GM19328 (cell line): Measurements from ENCODE around the gene CHMP6.

ENCODE experiments used
- ATAC-seq: cut with Tn5 transposase; IDR thresholded peaks from one replicate; pipeline ENCODE4 v1.9.1; 2021; ENCODE audit warnings: mild to moderate bottlenecking, moderate library complexity; ENCODE audit not compliant: unreplicated experiment

CHMP6 gene

DNA sequence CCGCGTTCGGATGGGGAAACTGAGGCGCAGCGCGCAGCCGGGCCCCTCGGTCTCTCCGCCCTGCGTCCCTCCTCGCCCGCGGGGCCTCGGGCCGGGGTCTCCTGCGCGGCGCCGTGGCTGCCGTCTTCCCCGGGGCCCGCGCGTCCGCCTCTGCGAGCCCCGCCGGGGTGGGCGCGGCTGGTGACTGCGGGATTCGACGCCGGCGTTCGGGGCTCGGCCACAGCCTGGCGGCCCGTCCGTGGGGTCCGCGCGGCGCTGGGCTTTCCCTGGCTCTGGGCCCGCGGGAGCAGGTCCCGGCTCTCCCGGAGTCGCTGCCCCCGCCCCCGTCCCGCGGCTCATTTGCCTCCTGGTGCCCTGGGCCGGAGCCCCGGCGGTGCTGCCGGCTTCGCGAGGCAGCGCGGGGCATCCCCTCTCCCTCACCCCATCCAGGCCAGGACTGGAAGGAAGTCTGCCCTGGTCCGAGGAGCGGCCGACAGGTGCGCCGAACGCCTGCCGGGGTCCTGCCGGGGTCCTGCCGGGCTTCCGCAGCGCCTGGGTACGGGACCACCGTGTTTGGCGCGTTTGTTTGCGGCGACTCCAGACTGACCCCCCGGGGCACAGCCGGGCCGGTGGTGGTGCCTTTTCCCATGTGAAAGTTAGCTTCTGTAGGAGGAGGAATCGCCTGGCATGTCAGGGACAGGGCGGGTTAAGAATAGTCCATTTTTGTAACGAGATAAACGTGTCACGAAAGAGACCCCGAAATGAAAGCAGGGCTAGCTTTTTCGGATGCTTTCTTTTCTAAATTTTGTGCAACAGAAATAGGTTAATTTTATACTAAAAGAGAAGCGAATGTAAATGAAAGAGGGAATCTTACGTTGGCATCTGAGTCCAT lies 671 bp downstream of the CHMP6 start:
- no peak for ATAC-seq

DNA sequence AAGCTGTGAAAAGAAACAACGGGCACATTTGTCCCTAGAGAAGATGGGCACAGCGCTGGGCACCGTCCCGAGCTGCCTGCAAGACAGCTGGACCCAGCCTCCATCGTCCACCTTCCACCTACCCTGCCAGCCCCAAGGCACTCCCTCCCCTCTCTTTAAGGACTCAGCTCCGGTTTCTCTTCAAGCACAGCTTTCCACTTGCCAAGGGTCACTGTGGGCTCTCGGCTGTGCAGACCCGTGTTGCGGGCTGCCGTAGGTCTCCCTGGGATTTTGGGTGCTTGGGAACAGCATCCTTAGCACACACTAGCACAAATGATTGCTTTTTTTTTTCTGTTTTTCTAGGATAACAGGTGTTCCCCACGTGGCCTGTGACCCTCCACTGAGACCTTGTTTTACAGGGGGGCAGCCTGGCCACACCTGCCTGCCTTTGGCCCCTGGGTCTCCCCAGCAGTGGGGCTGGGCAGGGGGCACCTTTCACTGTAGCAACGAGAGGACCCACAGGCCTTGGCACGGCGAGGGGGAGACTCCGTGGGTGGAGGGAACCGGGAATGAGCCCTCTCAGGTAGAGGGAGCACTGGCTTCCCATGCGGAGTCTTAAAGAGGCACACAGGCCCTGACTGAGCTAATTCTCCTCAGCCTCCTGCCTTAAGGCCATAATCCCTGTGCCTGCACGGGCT lies 1.4 kb downstream of the CHMP6 start:
- ATAC-seq, result no peak

DNA sequence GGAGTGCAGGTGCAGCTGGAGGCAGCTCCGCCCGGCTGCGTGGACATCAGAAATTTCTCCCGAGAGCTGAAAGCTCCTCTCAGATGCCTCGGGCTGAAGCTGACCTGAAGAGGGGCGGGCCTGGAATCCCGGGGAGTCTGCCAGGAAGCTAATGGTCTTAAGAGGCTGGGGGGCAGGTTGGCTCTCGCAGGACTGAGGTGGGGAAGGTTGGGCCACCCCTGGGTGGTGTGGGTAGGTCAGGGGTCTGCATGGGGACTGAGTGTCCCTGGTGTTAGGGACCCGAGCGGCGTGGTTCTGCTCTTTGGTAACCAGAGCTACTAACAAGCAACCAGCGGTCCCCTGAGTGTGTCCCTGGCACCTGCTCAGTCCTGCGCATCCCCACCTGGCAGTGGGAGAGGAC lies 3.5 kb downstream of the CHMP6 start:
- ATAC-seq, result no peak

DNA sequence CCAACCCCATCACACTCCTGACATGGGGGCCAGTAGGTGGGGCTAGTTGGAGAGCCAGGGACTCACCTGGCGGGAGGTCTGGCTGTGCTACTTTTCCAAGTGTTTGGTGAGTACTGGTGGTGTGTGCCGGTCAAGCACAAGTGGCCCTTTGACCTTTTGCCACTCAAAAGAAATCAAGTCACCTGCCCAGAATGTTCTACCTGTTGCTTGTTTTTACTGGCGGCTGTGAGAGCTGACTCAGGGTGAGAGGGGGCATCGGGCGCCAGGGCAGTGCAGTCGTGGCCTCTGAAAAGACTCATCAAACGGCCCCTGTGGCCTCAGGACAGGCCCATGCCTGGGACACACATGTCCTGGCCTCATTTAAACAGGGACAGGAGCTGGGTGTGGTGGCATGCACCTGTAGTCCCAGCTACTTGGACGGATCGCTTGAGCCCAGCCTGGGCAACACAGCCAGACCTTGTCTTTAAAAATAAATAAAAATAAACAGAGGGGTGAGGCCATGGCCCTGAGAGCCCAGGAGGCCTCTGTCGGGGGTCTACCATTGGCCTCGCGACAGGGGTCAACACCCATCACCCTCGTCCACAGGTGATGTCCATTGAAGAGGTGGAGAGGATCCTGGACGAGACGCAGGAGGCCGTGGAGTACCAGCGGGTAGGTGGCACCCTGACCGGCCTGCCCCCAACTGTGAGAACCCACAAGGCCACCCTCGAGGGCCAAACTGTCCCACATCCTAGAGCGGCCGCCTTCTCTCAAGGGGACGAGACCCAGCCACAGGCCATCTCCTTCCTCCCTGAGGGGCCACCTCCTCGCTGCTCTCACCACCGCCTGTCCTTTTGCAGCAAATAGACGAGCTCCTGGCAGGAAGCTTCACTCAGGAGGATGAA lies 5.0 kb downstream of the CHMP6 start:
- no peak for ATAC-seq

DNA sequence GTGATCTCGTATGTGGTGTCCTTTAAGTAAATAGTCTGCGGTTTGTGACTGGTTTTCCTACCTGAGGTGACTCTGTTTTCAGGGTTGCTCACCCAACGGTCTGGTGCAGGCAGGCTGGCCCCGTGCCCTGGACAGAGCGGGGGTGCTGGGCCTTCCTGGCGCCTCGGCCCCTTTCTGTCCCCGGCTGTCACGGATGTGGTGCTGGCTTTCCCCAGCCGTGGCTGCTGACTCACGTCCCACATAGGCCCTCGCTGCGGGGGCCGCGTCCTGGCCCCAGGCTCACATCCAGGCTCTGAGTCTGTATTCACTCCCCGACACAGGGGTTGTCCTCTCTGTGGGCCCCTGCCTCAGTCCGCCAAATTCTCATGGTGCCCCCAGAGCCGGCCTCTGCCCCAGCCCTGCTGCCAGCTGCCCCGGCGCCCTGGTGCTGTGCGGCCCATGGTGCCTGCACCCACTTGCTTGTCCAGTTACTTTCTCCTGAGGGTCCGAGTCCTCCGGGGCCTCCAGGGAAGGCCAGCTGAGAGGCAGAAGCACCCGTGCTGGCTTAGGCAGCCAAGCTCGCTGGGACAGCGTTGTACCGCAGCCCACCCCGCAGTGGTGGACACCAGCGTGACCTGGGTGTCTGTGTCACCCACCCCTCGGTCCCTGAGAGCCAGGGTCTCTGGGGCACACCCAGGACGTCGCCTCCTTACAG lies 5.9 kb downstream of the CHMP6 start:
- ATAC-seq, result no peak

DNA sequence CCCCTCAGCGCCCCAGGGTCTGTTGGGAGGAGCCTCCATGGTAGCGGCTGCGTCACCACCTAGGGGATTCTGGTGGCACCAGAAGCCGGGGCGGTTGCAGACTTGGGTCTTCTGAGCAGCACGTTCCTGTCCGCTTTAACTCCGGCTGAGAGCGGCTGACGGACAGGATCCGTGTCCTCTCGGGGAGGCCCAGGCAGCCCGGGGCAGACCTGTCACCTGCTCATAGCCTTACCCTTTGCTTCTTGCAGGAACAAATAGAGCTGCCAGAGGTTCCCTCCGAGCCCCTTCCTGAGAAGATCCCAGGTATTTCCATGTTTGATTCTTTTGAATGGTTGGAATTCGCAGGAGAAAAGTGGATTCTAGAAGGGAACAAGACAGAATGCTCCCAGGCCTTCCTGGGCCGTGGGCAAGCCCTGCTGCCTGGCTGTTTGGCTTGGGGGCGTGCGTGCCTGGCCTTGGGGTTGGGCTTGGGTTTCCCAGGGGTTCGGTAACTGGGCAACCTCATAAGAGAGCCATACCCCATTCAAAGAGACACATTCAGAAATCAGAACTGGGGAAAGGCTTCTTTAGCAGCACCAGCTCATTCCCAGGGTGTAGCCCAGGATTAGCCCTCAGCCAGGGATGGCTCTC lies 6.6 kb downstream of the CHMP6 start:
- no peak for ATAC-seq

DNA sequence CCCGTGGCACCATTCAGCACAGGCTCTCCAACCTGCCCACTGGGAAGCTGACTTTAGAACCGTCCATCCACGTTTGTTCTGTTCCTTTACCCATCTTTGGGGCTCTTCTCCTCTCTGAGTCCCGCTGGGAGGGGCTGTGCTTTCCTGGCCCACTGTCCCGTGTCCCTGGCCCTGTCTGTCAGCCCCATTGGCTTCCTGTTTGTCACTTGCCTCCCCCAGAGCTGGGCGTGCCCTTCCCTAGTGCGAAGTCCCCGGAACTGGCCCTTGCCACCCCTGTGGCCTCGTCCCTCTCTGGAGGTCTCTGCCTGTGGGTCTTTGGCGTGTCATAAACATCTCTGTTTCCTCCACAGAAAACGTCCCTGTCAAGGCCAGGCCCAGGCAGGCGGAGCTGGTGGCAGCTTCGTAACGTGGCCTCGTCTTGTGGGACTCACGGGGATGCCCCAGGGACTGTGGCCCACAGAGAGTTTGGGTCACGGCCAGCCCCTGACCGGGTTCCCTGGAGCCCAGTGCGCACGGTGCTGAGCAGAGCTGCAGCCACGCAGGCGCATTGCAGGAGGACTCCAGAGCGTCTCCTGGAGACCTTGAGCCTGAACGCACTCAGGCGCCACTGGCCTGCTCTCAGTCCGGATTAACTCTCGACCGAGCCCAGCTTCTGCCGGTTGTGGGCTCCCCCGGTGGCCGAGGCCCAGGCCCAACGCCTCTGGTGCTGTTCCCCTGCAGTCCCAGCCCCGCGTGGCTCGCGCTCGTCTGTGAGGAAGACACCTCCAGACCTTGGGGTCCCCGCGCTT lies 7.3 kb downstream of the CHMP6 start:
- ATAC-seq, result no peak

DNA sequence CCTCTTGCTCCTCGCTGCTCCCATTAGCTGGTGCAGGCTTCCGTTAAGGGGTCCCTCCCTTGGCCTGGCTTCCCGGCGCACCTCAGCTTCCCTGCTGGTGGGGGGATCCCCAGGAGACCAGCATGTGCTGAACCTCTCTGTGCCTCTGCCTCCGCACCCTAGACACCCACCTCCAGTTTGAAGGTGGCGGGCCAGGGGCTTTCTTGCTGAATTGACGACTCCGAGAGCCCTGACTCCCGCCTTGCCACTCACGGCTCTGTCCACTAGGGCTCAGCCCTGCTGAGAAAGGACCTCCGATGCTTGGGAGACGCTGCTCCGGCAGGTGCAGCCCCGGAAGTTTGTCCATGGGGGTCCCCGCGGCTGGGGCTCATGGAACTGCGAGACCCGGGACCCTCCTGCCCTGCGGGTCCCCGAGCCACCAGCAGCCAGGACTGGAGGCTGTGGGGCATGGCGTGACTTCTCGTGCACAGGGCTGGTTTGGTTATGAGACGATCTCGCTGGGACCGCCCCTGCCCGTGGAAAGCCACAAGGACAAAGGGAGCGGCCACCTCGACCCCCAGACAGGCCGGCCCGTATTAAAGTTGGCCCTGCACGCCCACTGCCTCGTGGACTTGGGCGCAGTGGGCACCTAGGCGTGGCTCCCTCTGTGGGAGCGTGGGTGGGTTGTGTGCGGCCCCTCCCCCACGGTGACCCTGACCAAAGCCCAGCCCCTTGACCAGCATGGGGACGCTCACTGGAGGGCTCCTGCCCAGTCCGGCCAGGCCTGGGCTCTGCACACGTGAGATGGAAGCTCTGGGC lies 8.1 kb downstream of the CHMP6 start:
- no peak for ATAC-seq

DNA sequence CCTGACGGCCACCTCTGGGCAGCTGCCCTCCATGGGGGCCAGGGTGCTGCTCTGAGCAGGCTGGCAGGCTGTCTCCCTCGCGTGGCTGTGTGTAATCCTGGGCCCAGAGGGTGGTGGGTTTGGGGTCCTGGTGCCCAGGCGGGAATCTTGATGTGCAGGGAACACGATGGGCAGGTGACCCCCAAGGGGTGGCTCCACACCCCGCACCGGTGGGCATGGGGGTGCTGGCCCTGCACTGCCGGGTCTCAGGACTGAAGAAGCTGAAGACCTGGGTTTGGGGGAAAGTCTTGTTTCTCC lies 8.6 kb downstream of the CHMP6 start:
- ATAC-seq, result no peak

DNA sequence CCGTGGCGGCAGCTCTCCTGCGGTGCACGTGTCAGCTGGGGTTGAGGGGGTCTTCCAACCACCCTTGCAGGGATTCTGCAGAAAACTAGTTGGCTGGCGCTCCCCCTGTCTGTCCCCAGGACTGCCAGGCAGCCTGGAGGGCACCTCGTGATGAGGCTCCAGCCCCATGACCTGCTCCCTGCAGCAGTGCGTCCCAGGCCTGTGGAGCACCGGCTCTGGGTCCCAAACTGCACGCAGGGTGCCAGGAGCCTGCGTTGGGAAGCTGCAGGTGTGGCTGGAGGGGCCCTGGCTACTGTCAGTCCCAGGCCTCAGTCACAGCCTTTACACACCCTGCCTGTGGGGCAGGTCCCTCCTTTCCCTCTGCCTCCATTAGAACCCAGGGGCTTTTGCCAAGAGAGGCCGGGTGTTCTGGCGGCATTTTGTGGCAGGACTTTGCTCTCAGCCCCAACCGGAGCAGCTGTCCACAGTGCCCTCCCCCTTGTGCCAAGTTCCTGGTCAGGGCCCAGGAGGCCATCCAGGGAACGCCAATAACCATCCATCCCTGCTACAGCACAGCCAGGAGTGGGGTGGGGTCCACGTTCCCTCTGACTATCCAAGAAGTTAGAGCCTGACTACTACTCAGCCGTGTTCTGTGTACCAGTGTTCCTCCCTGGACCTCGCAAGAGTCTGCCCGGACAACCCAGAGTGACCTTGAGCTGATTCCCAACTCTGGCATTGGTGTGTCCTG lies 9.2 kb downstream of the CHMP6 start:
- ATAC-seq, result no peak

DNA sequence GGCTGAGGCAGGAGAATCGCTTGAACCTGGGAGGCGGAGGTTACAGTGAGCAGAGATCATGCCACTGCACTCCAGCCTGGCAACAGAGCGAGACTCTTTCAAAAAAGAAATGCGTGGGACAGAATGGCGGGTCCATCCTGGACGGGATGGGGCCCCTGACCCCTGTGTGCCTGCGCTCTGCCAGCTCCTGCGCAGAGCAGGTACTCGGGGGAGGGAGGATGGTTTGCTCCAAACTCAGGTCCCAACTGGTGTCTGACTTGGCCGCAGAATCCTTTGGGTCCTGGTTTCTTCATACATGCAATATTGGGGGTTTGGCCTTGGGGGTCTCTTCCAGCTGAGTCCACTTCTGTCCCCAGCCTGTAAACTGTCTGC lies 10.4 kb downstream of the CHMP6 start:
- ATAC-seq, result no peak

DNA sequence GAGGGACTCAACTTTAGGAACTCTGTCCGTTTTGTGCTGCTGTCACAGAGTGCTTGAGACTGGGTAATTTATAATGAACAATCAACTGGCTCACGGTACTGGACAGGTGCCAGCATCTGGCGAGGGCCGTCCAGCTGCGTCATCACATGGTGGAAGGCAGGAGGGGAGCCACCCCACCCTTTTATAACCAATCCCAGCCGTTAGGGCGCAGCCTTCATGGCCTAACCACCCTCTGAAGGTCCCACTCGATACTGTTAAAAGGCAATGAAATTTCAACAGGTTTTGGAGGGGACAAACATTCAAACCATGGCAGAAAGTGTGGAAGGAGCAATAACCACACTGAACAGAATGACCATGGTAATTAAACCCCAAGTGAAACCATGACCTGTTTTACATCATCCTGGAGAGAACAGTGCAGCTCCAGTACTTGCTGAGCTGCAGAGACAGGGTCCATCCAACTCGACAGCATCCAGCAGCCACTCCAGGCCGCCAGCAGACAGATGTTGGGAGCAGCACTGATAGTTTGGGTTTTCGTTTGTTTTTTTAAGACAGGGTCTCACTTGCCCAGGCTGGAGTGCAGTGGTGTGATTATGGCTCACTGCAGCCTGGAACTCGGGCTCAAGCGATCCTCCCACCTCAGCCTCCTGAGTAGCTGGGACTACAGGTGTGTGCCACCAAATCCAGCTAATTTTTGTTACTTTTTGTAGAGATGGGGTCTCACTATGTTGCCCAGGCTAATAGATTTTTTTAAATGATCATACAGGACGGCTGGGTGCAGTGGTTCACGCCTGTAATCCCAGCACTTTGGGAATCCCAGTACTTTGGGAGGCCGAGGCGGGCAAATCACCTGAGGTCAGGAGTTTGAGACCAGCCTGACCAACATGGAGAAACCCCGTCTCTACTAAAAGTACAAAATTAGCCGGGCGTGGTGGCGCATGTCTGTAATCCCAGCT lies 11.0 kb downstream of the CHMP6 start:
- ATAC-seq, result no peak

DNA sequence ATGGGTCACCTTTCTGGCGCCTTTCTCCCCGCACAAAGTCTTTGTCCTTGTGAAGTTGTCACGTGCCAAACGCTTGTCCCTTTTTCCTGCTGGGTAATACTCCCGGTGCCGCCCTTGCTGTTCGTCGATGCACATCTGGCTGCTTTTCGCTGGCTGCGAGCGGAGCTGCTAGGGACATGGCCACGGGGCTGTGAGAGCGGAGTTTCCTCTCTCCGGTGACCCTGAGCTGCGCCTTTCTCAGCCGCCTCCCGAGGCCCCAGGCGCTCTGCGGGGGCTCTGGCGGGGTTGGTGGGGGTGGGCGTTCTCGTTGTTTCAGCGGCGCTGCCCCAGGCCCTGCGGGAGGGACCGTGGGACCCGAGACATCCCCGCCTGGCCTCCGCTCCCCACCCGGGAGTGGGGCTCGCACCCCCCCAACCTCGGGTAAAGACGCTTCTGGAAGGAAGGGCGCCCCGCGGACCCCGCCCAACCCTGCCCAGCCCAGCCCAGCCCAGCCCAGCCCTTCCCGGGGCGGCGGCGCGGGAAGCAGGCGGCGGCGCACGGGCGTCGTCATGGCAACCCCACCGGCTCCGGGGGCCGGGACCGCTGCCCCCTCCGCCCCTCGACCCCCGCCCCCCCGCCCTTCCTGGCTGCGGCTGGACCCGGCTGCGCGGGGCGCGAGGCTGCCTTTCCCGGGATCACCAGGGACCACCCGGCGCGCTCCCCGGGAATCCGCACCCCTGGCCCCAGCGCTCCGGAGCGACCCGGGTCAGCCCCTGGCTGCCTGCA lies 12.3 kb downstream of the CHMP6 start:
- no peak for ATAC-seq

DNA sequence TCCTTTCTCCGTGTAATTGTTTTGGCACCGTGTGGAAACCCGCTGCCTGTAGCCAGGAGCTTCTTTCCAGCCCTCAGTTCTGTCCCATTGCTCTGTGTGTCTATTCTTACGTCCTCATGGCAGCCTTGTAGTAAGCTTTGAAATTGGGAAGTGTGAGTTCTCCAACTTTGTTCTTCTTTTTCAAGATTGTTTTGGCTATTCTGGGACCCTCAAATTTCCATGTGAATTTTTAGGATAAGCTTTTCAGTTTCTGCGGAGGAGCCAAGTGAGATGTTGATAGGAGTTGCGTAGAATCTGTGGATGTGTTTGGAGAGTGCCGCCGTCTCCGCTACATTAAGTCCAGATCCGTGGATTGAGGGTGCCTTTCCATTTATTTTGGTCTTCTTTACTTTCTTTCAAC lies 15.2 kb downstream of the CHMP6 start:
- no peak for ATAC-seq

DNA sequence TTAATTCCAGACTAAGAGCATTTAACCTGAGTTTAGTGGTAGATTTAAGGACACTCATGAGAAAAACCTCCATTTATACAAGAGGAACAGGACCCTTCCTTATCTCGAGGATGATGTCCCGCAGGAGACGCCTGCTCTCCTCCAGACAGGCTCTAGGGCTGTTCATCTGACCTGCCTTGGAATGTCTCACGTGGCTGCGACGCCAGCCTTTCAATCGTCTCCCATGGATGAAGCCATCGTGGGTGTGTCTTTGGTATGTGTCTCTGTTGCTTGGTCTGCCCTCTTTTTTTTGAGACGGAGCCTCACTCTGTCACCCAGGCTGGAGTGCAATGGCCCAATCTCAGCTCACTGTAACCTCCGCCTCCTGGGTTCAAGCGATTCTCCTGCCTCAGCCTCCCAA lies 16.5 kb downstream of the CHMP6 start:
- no peak for ATAC-seq

DNA sequence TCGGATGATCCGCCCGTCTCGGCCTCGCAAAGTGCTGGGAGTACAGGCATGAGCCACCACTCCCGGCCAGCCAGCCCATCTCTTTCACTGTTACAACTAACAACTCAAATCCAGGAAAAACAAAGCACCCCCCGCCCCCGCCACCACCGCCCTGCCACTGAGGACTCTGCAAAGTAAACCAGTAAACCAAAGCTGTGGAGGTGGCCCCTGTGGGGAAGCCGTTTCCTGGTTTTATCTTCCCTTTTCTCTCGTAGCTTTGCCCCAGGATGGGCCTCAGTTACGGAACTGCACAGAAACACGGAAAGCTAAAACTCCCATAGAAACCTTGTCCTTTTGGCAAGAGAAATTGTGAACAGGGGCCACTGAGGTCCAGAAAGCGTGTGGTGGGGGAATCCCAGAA lies 17.5 kb downstream of the CHMP6 start:
- no peak for ATAC-seq

DNA sequence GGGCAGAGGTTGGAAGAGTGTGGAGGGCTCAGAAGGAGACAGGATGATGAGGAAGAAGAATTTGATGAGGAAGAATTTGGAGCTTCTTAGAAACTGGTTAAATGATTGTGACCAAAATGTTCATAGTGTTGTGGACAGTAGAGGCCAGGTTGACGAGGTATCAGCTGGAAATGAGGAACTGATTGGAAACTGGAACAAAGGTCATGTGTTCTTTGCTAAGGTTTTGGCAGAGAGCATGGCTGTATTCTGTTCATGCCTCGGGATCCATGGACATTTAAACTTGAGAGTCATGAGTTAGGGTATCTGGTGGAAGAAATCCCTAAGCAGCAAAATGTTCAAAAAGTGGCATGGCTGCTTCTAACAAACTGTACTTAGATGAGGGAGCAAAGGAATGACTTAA lies 19.3 kb downstream of the CHMP6 start:
- no peak for ATAC-seq
